ENCODE data around the gene LRRC37A3.
A peak's percentile ranks its signal among the peaks of the same experiment; 100 is the strongest.
"Not testable (repeated sequence)": the region's sequence is repeated elsewhere in the genome, so short reads cannot be mapped to it uniquely, and the experiment has no call there.

Gene LRRC37A3

DNA sequence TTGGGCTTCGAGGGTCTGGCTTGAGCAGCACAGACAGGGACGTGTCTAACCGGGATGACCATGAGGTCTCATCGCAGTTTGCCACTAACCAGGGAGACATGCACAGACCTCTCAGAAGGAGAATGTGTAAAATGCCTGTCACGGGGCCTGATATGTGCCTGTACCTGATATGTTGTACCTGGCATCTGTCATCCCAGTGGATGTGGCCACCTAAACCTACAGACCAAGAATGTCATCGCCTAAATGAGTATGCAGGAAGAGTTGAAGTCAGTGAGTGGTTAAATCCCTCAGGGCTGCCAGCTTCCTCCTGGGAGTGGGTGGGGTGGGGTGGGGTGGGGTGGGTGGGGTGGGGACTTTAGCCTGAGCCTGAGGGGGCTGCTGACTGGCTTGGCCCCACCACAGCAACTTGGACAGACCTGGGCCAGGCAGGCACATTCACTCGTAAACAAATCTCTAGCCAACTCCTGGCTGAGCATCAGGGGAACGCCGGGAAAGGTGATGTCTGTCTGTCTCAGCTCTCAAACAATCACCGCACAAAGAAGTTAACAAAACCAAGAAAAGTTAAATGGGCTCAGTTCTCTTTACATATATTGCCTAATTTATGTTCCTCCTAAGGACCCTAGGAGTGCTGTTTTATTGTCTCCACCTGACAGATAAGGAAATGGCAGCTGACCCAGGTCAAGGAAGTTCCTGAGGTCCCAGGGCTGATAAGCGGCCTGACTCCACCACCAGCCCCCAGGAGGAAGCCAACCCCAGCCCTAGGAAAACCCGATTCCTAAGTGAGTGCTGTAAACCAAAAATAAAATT lies 89.3 kb downstream of the LRRC37A3 start:
- not testable (repeated sequence) for DNase-seq

DNA sequence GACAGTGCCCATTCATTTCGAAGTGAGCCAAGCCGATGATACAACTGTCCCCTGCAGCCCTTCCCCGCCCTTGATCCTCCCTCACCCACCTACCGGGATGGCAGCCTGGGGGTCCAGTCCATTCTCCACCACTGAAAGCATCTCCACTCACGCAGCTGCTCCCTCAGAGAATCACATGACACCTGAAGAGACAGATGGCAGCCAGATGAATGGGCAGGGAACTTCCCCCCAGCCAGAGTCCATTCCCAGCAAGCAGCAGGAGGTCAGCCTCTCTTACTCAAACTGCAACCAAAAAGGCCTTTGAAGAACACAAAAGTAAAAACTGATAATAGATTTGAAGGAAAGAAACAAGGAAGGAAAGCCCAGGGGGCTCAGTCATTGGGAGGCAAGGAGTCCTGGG lies 90.2 kb downstream of the LRRC37A3 start:
- DNase-seq, result not testable (repeated sequence)

DNA sequence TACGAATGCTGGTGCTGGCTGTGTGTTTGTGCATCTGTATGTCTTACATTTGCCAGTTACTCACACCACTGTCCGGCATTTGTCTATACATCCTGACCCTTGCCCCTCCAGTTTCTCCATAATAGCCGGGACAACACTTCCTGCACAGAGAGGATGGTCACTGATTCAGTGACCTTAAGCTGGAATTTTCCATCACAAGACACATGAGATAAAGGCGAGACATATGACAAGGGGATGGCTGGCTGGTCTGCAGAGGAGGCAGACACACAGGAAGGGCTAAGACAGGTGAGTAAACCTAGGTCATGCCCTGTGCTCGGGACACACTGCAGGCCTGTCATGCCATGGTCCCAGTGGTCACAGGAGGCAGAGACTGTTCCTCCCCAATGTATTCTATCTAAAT lies 100.4 kb downstream of the LRRC37A3 start:
- DNase-seq, result not testable (repeated sequence)

DNA sequence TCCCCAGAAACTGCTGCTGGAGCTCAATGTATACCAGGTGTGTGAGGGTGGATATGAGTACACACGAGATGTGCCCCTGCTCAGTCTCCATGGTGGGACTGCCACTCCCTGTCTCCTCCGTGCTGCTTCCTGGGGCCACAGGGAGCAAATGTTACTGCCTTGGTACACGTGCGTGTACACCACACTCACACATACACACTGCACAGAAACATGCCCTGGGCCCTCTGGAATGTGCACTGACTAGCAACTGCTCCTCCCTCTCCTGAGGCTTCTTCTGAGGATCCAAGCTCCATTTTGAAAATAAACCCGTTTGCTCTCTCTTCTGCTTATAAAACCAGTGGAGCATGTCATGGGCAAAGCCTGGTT lies 103.5 kb downstream of the LRRC37A3 start:
- not testable (repeated sequence) for DNase-seq

DNA sequence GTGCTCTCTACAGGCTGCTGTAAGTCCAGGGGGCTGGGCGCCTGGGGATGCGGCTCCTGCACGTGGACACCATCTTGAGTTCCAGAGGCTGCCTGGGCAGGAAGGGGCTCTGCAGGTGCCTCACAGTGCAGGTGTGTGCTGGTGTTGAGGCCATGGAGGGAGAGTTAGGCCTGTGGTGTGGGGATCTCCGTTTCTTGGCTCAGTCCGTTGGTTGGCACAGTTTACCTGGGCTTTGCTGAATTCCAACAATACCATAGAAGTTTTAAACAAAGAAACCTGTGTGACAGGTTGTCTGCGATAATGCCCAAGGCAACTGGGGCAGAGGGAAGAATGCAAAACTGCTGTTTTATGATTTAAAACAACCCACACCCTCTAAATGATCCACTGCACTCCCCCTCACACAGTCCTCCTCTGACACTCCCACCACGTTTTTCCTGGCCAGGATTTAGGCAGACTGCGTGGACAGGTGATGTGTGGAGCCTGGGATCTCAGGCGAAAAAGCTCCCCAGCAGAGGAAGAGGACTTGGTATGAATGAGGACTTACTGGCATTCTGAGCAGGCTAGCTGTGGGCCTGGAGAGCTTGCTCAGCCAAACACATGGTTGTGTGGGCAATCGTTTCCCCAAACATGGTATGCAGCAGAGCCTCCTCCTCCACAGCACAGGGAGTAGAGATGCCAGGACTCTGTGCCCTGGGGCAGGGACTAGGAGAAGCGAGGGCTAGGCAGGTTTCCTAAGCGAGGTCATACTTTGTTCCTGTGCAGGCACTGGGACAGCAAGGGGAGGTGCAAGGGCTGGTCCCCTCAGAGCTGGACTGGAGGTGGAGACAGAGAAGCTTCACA lies 104.1 kb downstream of the LRRC37A3 start:
- not testable (repeated sequence) for DNase-seq

DNA sequence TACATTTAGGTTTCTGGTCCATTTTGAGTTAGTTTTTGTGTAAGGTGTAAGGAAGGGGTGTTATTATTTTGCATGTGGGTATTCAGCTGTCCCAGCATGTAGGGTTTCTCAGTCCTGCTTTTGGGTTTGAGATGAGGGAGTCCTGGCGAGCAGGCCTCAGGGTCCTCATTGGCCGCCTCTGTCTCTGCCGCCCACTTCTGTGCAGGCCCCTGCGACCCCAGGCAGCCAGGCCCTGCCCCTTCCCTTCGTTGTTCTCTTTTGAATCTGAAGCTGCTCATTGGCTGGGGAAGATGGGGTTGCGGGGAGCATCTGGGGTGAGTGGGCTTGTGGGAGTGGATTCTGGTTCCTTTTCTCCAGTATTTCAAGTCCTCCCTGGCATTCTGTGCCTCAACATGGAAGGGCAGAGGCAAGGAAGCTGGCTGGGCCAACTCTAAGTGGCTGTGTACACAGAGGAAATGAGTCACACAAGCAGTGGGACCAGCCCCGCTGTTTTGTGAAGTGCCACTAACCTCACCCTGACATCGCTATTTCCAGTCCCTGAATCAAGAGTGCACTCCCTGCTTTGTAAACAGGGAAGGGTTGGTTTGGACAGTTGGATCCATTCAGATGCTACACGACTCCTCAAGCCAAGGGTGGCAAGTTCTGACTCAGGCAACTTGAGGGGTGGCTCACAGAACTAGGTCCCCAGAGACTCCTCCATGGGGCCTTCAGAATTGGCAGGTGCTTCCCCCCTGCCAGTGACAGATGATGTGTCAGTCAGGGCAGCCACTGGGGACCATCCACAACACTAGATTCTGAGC lies 110.9 kb downstream of the LRRC37A3 start:
- DNase-seq, result peak; percentile 55

All from fibroblast of skin of right quadriceps (primary cell).